K562 (cell line): ENCODE data around the gene ABL1.

Experiments used
- CBX5 ChIP-seq: IDR thresholded peaks from 2 replicates; pipeline ENCODE4 v1.6.1; 2014; ENCODE audit warnings: low read depth, borderline replicate concordance
- CTCF ChIP-seq, 3 experiments: IDR thresholded peaks in 2 of 3; conservative IDR thresholded peaks in 1 of 3; 2 replicates each; pipeline ENCODE4 v1.5.1; 2011 to 2012; ENCODE audit warnings: low read length in 3 of 3, mild to moderate bottlenecking in 3 of 3, control low read depth in 2 of 3, improper control_type of control experiment in 1 of 3, inconsistent platforms in 1 of 3, low read depth in 1 of 3, mixed read lengths in 1 of 3, moderate library complexity in 1 of 3; ENCODE audit not compliant: insufficient read depth in 2 of 3
- ETV5 ChIP-seq: sonication (generic); formaldehyde crosslinking; IDR thresholded peaks from 2 replicates; pipeline ENCODE4 v1.4.0; 2020; ENCODE audit warnings: low read depth, mild to moderate bottlenecking, missing genetic modification reagents
- FOXO4 ChIP-seq: fragments of 450-650 bp; formaldehyde crosslinking; IDR thresholded peaks from 2 replicates; pipeline ENCODE4 v1.4.0; 2020; ENCODE audit warnings: mild to moderate bottlenecking, moderate library complexity
- NCOA1 ChIP-seq: fragments of 450-650 bp; IDR thresholded peaks from 2 replicates; pipeline ENCODE4 v1.6.1; 2016; ENCODE audit warnings: low read depth
- NR2C2 ChIP-seq, 2 experiments: fragments of 200-800 bp in 1 of 2; sonication (Bioruptor generic) in 1 of 2; sonication (generic) in 1 of 2; formaldehyde crosslinking in 1 of 2; IDR thresholded peaks; 2 replicates each; pipeline versions ENCODE4 v1.6.1 to v1.8.0; 2016 to 2022; ENCODE audit warnings: mild to moderate bottlenecking in 1 of 2, missing compliant biosample characterization in 1 of 2, missing genetic modification characterization in 1 of 2, missing genetic modification reagents in 1 of 2
- POLR2A ChIP-seq: fragments of 450-650 bp; conservative IDR thresholded peaks from 2 replicates; pipeline ENCODE4 v1.6.1; 2016
- RFX5 ChIP-seq: IDR thresholded peaks from 2 replicates; pipeline ENCODE4 v1.6.1; 2011; ENCODE audit warnings: low read depth, mild to moderate bottlenecking, improper control_type of control experiment, low read length
- ZNF785 ChIP-seq: fragments of 250-450 bp; sonication (Bioruptor Pico); IDR thresholded peaks from 2 replicates; pipeline ENCODE4 v1.4.0; 2020; ENCODE audit warnings: mild to moderate bottlenecking

GRCh38 chr9:130890870-130891687 is 56.0 kb downstream of the ABL1 start:
- no peak for TF ChIP-seq CTCF (IDR thresholded peaks at IDR 0.05 in 2 of 3, conservative IDR thresholded peaks at IDR 0.05 in 1 of 3; ENCODE audit: insufficient read depth in 2 of 3, low read depth in 1 of 3, low read length in 3 of 3)
- TF ChIP-seq NR2C2 (CRISPR knock-in tag; IDR thresholded peaks at IDR 0.05): no peak
- TF ChIP-seq NR2C2 (tag; IDR thresholded peaks at IDR 0.05): no peak
- no peak for TF ChIP-seq NCOA1
- TF ChIP-seq FOXO4: no peak
- TF ChIP-seq ETV5 (CRISPR knock-in tag): no peak
- no peak for TF ChIP-seq POLR2A
- no peak for TF ChIP-seq RFX5
- no peak for TF ChIP-seq CBX5
- TF ChIP-seq ZNF785: no peak
